ENCODE results near the gene SYNPO2.
"Not testable (repeated sequence)": the region's sequence is repeated elsewhere in the genome, so short reads cannot be mapped to it uniquely, and the experiment has no call there.

SYNPO2 gene

DNA sequence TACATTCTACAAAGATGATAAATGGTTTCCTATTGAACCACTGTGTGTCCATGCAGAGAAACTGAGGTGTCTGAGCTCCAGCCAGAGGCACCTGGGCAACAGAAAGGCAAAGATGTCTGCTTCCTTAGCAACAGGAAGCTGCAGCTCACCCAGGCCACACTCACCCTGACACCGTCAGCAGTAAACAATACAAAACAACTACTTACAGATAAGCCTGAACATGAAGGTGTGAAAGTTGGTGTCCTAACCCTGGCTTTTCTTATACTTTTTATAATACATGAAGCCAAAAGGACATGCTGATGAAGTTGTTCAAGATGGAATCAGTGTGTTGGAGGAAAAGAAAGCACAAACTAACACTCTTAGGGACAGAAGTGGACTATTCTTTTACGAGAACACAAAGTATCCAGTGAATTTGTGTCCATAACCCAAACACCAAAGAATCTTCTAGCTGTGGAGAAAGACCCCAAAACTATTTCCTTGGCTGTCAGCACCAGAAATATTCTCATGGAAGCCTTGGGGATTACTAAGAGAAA, 117.3 kb downstream of the SYNPO2 start:
- Histone ChIP-seq H3K4me3 (ENCODE audit: severe bottlenecking) (no peak overlapping the region), H3K27me3 (ENCODE audit: insufficient read depth, poor library complexity, severe bottlenecking) (no peaks in the 10 kb centered on the region), H3K4me1 (ENCODE audit: insufficient read depth, poor library complexity, severe bottlenecking) (no peaks in the 10 kb centered on the region), H3K36me3 (ENCODE audit: low read depth) (no peaks in the 10 kb centered on the region), H3K27ac (ENCODE audit: poor library complexity, severe bottlenecking) (no peak overlapping the region), H3K9me3 (ENCODE audit: severe bottlenecking) (no peaks in the 10 kb centered on the region)
- ATAC-seq (ENCODE audit: low read depth) (no peak), DNase-seq (ENCODE audit: low spot score) (no peak)
- TF ChIP-seq, protein P1, sequence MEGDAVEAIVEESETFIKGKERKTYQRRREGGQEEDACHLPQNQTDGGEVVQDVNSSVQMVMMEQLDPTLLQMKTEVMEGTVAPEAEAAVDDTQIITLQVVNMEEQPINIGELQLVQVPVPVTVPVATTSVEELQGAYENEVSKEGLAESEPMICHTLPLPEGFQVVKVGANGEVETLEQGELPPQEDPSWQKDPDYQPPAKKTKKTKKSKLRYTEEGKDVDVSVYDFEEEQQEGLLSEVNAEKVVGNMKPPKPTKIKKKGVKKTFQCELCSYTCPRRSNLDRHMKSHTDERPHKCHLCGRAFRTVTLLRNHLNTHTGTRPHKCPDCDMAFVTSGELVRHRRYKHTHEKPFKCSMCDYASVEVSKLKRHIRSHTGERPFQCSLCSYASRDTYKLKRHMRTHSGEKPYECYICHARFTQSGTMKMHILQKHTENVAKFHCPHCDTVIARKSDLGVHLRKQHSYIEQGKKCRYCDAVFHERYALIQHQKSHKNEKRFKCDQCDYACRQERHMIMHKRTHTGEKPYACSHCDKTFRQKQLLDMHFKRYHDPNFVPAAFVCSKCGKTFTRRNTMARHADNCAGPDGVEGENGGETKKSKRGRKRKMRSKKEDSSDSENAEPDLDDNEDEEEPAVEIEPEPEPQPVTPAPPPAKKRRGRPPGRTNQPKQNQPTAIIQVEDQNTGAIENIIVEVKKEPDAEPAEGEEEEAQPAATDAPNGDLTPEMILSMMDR (IDR thresholded peaks at IDR 0.05; ENCODE audit: poor library complexity, severe bottlenecking) = no peak

DNA sequence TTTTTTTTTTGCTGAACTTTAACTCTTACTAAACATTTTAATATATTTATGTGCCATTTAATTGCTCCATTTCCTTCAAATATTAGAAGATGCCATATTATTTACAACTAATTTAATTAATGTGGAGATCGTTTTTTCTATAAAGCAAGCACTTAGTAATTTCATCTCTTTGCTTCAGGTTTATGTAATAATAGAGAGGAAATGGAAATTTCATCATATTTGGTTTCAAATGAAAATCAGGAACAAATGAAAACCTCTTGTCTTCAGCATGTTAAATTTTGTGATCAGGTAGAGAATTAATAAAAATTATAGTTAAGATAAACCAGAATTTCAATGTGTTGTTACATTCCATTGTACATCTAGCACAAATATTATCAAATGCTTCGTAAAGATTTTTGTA, 120.1 kb downstream of the SYNPO2 start:
- ATAC-seq (ENCODE audit: low read depth) (no peak), DNase-seq (ENCODE audit: low spot score) (no peak)
- Histone ChIP-seq H3K4me1 (ENCODE audit: insufficient read depth, poor library complexity, severe bottlenecking) (no peaks in the 10 kb centered on the region), H3K4me3 (ENCODE audit: severe bottlenecking) (no peak overlapping the region), H3K9me3 (ENCODE audit: severe bottlenecking) (no peaks in the 10 kb centered on the region), H3K36me3 (ENCODE audit: low read depth) (no peaks in the 10 kb centered on the region), H3K27me3 (ENCODE audit: insufficient read depth, poor library complexity, severe bottlenecking) (no peaks in the 10 kb centered on the region), H3K27ac (ENCODE audit: poor library complexity, severe bottlenecking) (no peak overlapping the region)
- TF ChIP-seq, protein P1 (IDR thresholded peaks at IDR 0.05; ENCODE audit: poor library complexity, severe bottlenecking) = no peak

DNA sequence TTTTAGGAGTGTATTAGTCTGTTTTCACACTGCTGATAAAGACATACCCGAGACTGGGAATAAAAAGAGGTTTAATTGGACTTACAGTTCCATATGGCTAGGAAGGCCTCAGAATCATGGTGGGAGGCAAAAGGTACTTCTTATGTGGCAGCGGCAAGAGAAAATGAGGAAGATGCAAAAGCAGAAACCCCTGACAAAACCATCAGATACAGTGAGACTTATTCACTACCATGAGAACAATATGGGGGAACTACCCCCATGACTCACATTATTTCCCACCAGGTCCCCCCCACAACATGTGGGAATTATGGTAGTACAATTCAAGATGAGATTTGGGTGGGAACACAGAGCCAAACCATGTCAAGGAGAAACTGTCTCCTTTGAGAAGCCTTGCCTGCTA, 121.6 kb downstream of the SYNPO2 start:
- not testable (repeated sequence) for H3K4me1 ChIP-seq (ENCODE audit: insufficient read depth, poor library complexity, severe bottlenecking); H3K27ac ChIP-seq (ENCODE audit: poor library complexity, severe bottlenecking); ATAC-seq (ENCODE audit: low read depth); H3K27me3 ChIP-seq (ENCODE audit: insufficient read depth, poor library complexity, severe bottlenecking); H3K4me3 ChIP-seq (ENCODE audit: severe bottlenecking); H3K9me3 ChIP-seq (ENCODE audit: severe bottlenecking); H3K36me3 ChIP-seq (ENCODE audit: low read depth); DNase-seq (ENCODE audit: low spot score)

DNA sequence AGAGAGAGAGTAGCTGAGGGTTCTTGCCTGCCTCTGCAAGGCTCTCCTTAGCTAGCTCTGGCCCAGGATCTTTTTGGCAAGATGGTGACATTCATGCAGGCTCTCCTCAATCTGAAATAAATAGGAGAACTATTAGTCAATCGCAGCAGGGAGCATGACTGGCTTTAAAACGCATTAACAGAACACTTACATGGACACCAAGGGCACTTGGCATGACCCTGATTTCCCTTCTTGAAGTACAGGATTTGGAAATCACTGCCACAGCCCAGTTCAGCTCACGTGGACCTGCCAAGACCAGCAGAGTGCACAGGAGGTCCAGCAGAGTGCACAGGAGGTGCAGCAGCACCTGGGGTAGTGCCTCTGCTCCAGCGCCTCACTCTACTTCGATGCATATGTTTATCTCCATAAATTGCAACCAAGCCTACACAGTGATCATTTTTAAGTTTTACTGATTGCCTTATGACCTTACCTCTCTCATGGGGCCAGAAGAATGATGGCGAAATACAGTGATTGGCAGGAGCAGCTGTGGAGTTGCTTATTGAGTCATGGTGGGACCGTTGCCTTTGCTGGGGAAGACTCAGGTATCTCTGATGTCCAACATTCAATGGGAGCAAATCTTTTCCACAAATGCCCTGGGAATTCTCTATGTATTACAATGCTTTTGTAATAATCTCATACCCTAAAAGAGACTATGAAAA, 122.4 kb downstream of the SYNPO2 start:
- H3K27me3 ChIP-seq (ENCODE audit: insufficient read depth, poor library complexity, severe bottlenecking) = no peaks in the 10 kb centered on the region
- H3K36me3 ChIP-seq (ENCODE audit: low read depth) = no peaks in the 10 kb centered on the region
- no peak overlapping the region for H3K27ac ChIP-seq (ENCODE audit: poor library complexity, severe bottlenecking)
- DNase-seq (ENCODE audit: low spot score) = no peak
- H3K4me1 ChIP-seq (ENCODE audit: insufficient read depth, poor library complexity, severe bottlenecking) = no peaks in the 10 kb centered on the region
- TF ChIP-seq, protein P1 (IDR thresholded peaks at IDR 0.05; ENCODE audit: poor library complexity, severe bottlenecking) = no peak
- no peak overlapping the region for H3K4me3 ChIP-seq (ENCODE audit: severe bottlenecking)
- H3K9me3 ChIP-seq (ENCODE audit: severe bottlenecking) = no peaks in the 10 kb centered on the region
- ATAC-seq (ENCODE audit: low read depth) = no peak

DNA sequence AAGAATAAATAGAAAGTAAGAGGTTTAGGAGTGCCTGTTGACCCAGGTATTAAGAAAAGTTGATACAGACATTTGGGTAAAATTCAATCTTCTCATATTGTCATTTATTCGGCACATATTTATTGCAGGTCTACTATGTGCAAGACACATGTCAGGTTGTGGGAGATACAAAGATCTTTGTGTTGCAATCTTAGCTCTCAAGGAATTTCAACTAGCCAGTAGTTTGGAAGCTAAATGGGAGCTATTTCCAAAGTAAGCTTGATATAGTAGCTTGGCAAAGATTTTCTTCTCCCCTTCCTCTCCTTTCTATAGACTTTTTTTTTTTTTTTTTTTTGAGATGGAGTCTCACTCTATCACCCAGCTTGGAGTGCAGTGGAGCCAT, 122.9 kb downstream of the SYNPO2 start:
- TF ChIP-seq, protein P1 (IDR thresholded peaks at IDR 0.05; ENCODE audit: poor library complexity, severe bottlenecking) = no peak
- ATAC-seq (ENCODE audit: low read depth) (no peak), DNase-seq (ENCODE audit: low spot score) (no peak)
- Histone ChIP-seq H3K27ac (ENCODE audit: poor library complexity, severe bottlenecking) (no peak overlapping the region), H3K4me3 (ENCODE audit: severe bottlenecking) (no peak overlapping the region), H3K27me3 (ENCODE audit: insufficient read depth, poor library complexity, severe bottlenecking) (no peaks in the 10 kb centered on the region), H3K9me3 (ENCODE audit: severe bottlenecking) (no peaks in the 10 kb centered on the region), H3K4me1 (ENCODE audit: insufficient read depth, poor library complexity, severe bottlenecking) (no peaks in the 10 kb centered on the region), H3K36me3 (ENCODE audit: low read depth) (no peaks in the 10 kb centered on the region)
